PC-9 (cell line): ENCODE results near the gene CDCA5. TPM values are rescaled to one million over a fixed set of nuclear protein-coding genes. Genes with fewer than 3 reads are reported as not detected.

Source experiments
- BruUV-seq: library from RNA; stranded (reverse); fragments of 400-500 nt; replicated peaks from 2 replicates; lab custom pipeline; 2021; lab: Mats Ljungman, UMichigan
- CTCF ChIA-PET: fragments of 300-600 bp; sonication (Branson Sonifier 250); formaldehyde crosslinking; loops from one replicate; lab custom pipeline; 2022; ENCODE audit warnings: antibody characterized with exemption; lab: Charles Lee
- POLR2A ChIA-PET: fragments of 300-600 bp; sonication (Branson Sonifier 250); formaldehyde crosslinking; loops from one replicate; lab custom pipeline; 2022; ENCODE audit warnings: antibody characterized with exemption; ENCODE audit not compliant: unreplicated experiment; lab: Charles Lee
- DNase-seq, 2 experiments: peaks; one replicate each; pipeline versions ENCODE4 v3.0.0 to v3.0.0-alpha.2; 2015 to 2022; ENCODE audit warnings: mixed read lengths in 1 of 2
- H2AFZ ChIP-seq: fragments of 200-600 bp; sonication (generic); 2 replicates; pipeline ENCODE4 v1.8.1; 2017; ENCODE audit warnings: antibody characterized with exemption
- H3F3A ChIP-seq: fragments of 200-600 bp; sonication (generic); 2 replicates; pipeline ENCODE4 v1.8.1; 2017; ENCODE audit warnings: antibody characterized with exemption, mild to moderate bottlenecking, low read depth; ENCODE audit not compliant: insufficient read depth
- H3K27ac ChIP-seq: fragments of 200-600 bp; sonication (generic); 2 replicates; pipeline ENCODE4 v1.6.1; 2016; ENCODE audit warnings: mixed run types
- H3K27me3 ChIP-seq: fragments of 200-600 bp; sonication (generic); 2 replicates; pipeline ENCODE4 v1.6.1; 2016; ENCODE audit warnings: low read depth, mixed run types; ENCODE audit not compliant: insufficient read depth
- H3K36me3 ChIP-seq: fragments of 200-600 bp; sonication (generic); 2 replicates; pipeline ENCODE4 v1.6.1; 2016; ENCODE audit warnings: low read depth, mixed run types
- H3K4me1 ChIP-seq: fragments of 200-600 bp; sonication (generic); replicated peaks from 2 replicates; pipeline ENCODE4 v1.6.1; 2016; ENCODE audit warnings: mixed run types; ENCODE audit not compliant: insufficient read depth
- H3K4me2 ChIP-seq: fragments of 200-600 bp; sonication (generic); 2 replicates; pipeline ENCODE4 v1.6.1; 2017; ENCODE audit warnings: mixed run types
- H3K4me3 ChIP-seq: fragments of 200-600 bp; sonication (generic); 2 replicates; pipeline ENCODE4 v1.6.1; 2016; ENCODE audit warnings: mixed run types
- H3K79me2 ChIP-seq: fragments of 200-600 bp; sonication (generic); 2 replicates; pipeline ENCODE4 v1.6.1; 2017; ENCODE audit warnings: low read depth, mixed run types
- H3K9me2 ChIP-seq: fragments of 200-600 bp; sonication (generic); 2 replicates; pipeline ENCODE4 v1.8.1; 2017; ENCODE audit warnings: mild to moderate bottlenecking; ENCODE audit not compliant: insufficient read depth
- H3K9me3 ChIP-seq: fragments of 200-600 bp; sonication (generic); 2 replicates; pipeline ENCODE4 v1.8.1; 2016; ENCODE audit warnings: low read depth; ENCODE audit not compliant: insufficient read depth
- H4K20me1 ChIP-seq: fragments of 200-600 bp; sonication (generic); 2 replicates; pipeline ENCODE4 v1.8.1; 2017; ENCODE audit not compliant: insufficient read depth
- CTCF ChIP-seq: fragments of 200-600 bp; sonication (generic); conservative IDR thresholded peaks from 2 replicates; pipeline ENCODE4 v1.6.1; 2017; ENCODE audit warnings: mixed run types, antibody characterized with exemption, mild to moderate bottlenecking, moderate library complexity
- EZH2 ChIP-seq: fragments of 200-600 bp; sonication (generic); IDR thresholded peaks from 2 replicates; pipeline ENCODE4 v1.8.0; 2017; ENCODE audit warnings: antibody characterized with exemption, low read depth
- intact Hi-C: fragments of 100-400 bp; cut with micrococcal nuclease; formaldehyde crosslinking; loops from one replicate; pipeline ENCODE4 v1.10.0; 2022; ENCODE audit not compliant: unreplicated experiment
- total RNA-seq: library from RNA; stranded (reverse); gene quantifications from 2 replicates; pipeline ENCODE4 v1.2.3, GENCODE V29; 2021

The CDCA5 gene
- total RNA-seq, 1 experiment from 2014 or later, result 86.4 TPM

GRCh38 chr11:65107751-65108468, 24.1 kb upstream of the CDCA5 start:
- no TSS peak for BruUV-seq
- Histone ChIP-seq H3K27ac (no peak overlapping the region), H3K27me3 (no peaks in the 10 kb centered on the region), H3K4me3 (no peak overlapping the region), H3K9me2 (no peaks in the 10 kb centered on the region), H3K9me3 (no peaks in the 10 kb centered on the region), H4K20me1 (no peaks in the 10 kb centered on the region; the same call in 1 of the 2 replicates), H3K36me3 (no peaks in the 10 kb centered on the region), H3K79me2 (peaks cover 8% of the 10 kb centered on the region), H3K4me1 (peaks cover 17% of the 10 kb centered on the region), H3F3A (peaks cover 31% of the 10 kb centered on the region), H3K4me2 (no peak overlapping the region), H2AFZ (no peak overlapping the region)
- intact Hi-C loops, result no loop called here
- ChIA-PET POLR2A (interaction anchor here (0.6 kb wide), 1 partner anchor 98 kb away, joined by 4 read pairs; no protein-coding TSS in a partner anchor), CTCF (no interaction called here)
- TF ChIP-seq CTCF (no peak), EZH2 (no peak)
- no peak for DNase-seq

- Histone ChIP-seq H3K27ac (no peak overlapping the region), H3K4me1 (peaks cover 15% of the 10 kb centered on the region), H3F3A (peaks cover 36% of the 10 kb centered on the region), H3K79me2 (peaks cover 16% of the 10 kb centered on the region), H3K27me3 (no peaks in the 10 kb centered on the region), H3K4me2 (no peak overlapping the region), H2AFZ (no peak overlapping the region), H3K4me3 (no peak overlapping the region), H3K9me2 (no peaks in the 10 kb centered on the region), H4K20me1 (no peaks in the 10 kb centered on the region; the same call in 1 of the 2 replicates), H3K9me3 (no peaks in the 10 kb centered on the region), H3K36me3 (no peaks in the 10 kb centered on the region)
- TF ChIP-seq EZH2, result no peak
- TF ChIP-seq CTCF, result no peak
- ChIA-PET POLR2A (no interaction called here), CTCF (no interaction called here)
- intact Hi-C loops, result no loop called here
- DNase-seq, result no peak
- BruUV-seq, result no TSS peak
Measured at GRCh38 chr11:65107078-65107477, 23.2 kb upstream of the CDCA5 start.

- ChIA-PET POLR2A (no interaction called here), CTCF (no interaction called here)
- no peak for DNase-seq
- no peaks in the 10 kb centered on the region for H3K9me3 ChIP-seq
- TF ChIP-seq EZH2 (no peak), CTCF (no peak)
- H2AFZ ChIP-seq, result no peak overlapping the region
- intact Hi-C loops, result no loop called here
- BruUV-seq, result no TSS peak
- H3F3A ChIP-seq, result peaks cover 36% of the 10 kb centered on the region
- H3K4me1 ChIP-seq, result peaks cover 14% of the 10 kb centered on the region
- no peak overlapping the region for H3K27ac ChIP-seq
- no peaks in the 10 kb centered on the region for H3K27me3 ChIP-seq
- H4K20me1 ChIP-seq, result no peaks in the 10 kb centered on the region; the same call in 1 of the 2 replicates
- H3K36me3 ChIP-seq, result no peaks in the 10 kb centered on the region
- H3K9me2 ChIP-seq, result no peaks in the 10 kb centered on the region
- H3K4me2 ChIP-seq, result no peak overlapping the region
- H3K4me3 ChIP-seq, result no peak overlapping the region
- H3K79me2 ChIP-seq, result peaks cover 17% of the 10 kb centered on the region
Measured at GRCh38 chr11:65104628-65105027, 20.8 kb upstream of the CDCA5 start.
